ENCODE data around the gene RALGAPA1.
"Not testable (repeated sequence)": the region's sequence is repeated elsewhere in the genome, so short reads cannot be mapped to it uniquely, and the experiment has no call there.

Gene RALGAPA1

GRCh38 chr14:35696575-35696974 lies 112.5 kb downstream of the RALGAPA1 start:
- no peak for DNase-seq (ENCODE audit: low spot score)

- no peak for DNase-seq (ENCODE audit: low spot score)
Measured at GRCh38 chr14:35696119-35696518, 113.0 kb downstream of the RALGAPA1 start.

- DNase-seq (ENCODE audit: low spot score), result no peak
Measured at GRCh38 chr14:35695647-35696046, 113.4 kb downstream of the RALGAPA1 start.

- DNase-seq (ENCODE audit: low spot score), result no peak
Measured at GRCh38 chr14:35695072-35695471, 114.0 kb downstream of the RALGAPA1 start.

GRCh38 chr14:35689000-35689460 lies 120.1 kb downstream of the RALGAPA1 start:
- no peak for DNase-seq (ENCODE audit: low spot score)

- no peak for DNase-seq (ENCODE audit: low spot score)
Measured at GRCh38 chr14:35688126-35688826, 120.8 kb downstream of the RALGAPA1 start.

- peak; percentile 39 for DNase-seq (ENCODE audit: low spot score)
Measured at GRCh38 chr14:35687335-35687939, 121.7 kb downstream of the RALGAPA1 start.

- DNase-seq (ENCODE audit: low spot score), result not testable (repeated sequence)
Measured at GRCh38 chr14:35683688-35684087, 125.4 kb downstream of the RALGAPA1 start.

GRCh38 chr14:35682802-35683201 lies 126.3 kb downstream of the RALGAPA1 start:
- DNase-seq (ENCODE audit: low spot score), result no peak

- DNase-seq (ENCODE audit: low spot score), result no peak
Measured at GRCh38 chr14:35678403-35679028, 130.6 kb downstream of the RALGAPA1 start.

- no peak for DNase-seq (ENCODE audit: low spot score)
Measured at GRCh38 chr14:35669782-35670181, 139.3 kb downstream of the RALGAPA1 start.

GRCh38 chr14:35666429-35667043 lies 142.6 kb downstream of the RALGAPA1 start:
- DNase-seq (ENCODE audit: low spot score), result no peak

- no peak for DNase-seq (ENCODE audit: low spot score)
Measured at GRCh38 chr14:35661875-35662274, 147.2 kb downstream of the RALGAPA1 start.

- no peak for DNase-seq (ENCODE audit: low spot score)
Measured at GRCh38 chr14:35653045-35653444, 156.1 kb downstream of the RALGAPA1 start.

- no peak for DNase-seq (ENCODE audit: low spot score)
Measured at GRCh38 chr14:35643513-35643912, 165.6 kb downstream of the RALGAPA1 start.

- no peak for DNase-seq (ENCODE audit: low spot score)
Measured at GRCh38 chr14:35637851-35638250, 171.2 kb downstream of the RALGAPA1 start.

- DNase-seq (ENCODE audit: low spot score), result no peak
Measured at GRCh38 chr14:35637269-35637668, 171.8 kb downstream of the RALGAPA1 start.

- no peak for DNase-seq (ENCODE audit: low spot score)
Measured at GRCh38 chr14:35632676-35633075, 176.4 kb downstream of the RALGAPA1 start.

GRCh38 chr14:35632271-35632670 lies 176.8 kb downstream of the RALGAPA1 start:
- DNase-seq (ENCODE audit: low spot score), result no peak

GRCh38 chr14:35631071-35631805 lies 177.9 kb downstream of the RALGAPA1 start:
- DNase-seq (ENCODE audit: low spot score), result no peak

GRCh38 chr14:35628989-35629388 lies 180.1 kb downstream of the RALGAPA1 start:
- no peak for DNase-seq (ENCODE audit: low spot score)

GRCh38 chr14:35626947-35627346 lies 182.1 kb downstream of the RALGAPA1 start:
- DNase-seq (ENCODE audit: low spot score), result not testable (repeated sequence)
